Fibroblast of villous mesenchyme (primary cell): ENCODE measurements around the gene PHLDB2. TPM values are rescaled to one million over a fixed set of nuclear protein-coding genes. Genes with fewer than 3 reads are reported as not detected.

ENCODE experiments used
- DNase-seq: peaks from one replicate; pipeline ENCODE4 v3.0.0-alpha.2; 2010; ENCODE audit warnings: low read depth
- H3K4me3 ChIP-seq: 2 replicates; pipeline ENCODE4 v1.5.1; 2011; ENCODE audit warnings: low read depth, mild to moderate bottlenecking, low read length
- CTCF ChIP-seq: IDR thresholded peaks from 2 replicates; pipeline ENCODE4 v1.5.1; 2012; ENCODE audit warnings: low read depth, mild to moderate bottlenecking, low read length; ENCODE audit not compliant: insufficient read depth
- total RNA-seq: library from RNA; depleted of rRNA; stranded (reverse); fragments of >200 nt; gene quantifications from 2 replicates; pipeline ENCODE4 v1.2.3, GENCODE V29; 2012

PHLDB2 gene
- total RNA-seq, 1 donor, result 111 TPM

DNA sequence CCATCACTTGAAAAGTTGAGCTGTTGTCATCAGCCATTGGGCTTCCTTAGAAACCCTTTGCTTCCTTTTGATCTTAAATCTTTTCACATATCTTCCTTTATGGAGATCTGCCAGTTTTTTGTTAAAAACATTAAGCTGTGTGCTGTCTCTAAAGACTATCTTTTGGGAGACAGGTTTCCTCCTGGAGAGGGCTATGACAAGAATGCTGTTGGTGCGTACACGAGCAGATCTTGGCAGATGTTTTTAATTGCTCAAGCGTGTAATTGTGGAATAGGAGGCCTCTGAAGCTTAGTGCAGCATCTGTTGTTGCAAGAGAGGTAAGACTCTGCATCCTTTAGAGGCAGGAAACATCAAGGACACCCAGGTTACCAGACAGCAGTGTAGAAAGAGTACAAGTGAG is 56.8 kb downstream of the PHLDB2 start:
- no peak overlapping the region for H3K4me3 ChIP-seq
- TF ChIP-seq CTCF, result no peak
- DNase-seq, result no peak

- no peak for TF ChIP-seq CTCF
- DNase-seq, result no peak
- no peak overlapping the region for H3K4me3 ChIP-seq
Observed at GRCh38 chr3:111917300-111917699, 58.2 kb downstream of the PHLDB2 start.

GRCh38 chr3:111919370-111920065 is 60.5 kb downstream of the PHLDB2 start:
- no peak for TF ChIP-seq CTCF
- DNase-seq, result no peak
- H3K4me3 ChIP-seq, result no peak overlapping the region

DNA sequence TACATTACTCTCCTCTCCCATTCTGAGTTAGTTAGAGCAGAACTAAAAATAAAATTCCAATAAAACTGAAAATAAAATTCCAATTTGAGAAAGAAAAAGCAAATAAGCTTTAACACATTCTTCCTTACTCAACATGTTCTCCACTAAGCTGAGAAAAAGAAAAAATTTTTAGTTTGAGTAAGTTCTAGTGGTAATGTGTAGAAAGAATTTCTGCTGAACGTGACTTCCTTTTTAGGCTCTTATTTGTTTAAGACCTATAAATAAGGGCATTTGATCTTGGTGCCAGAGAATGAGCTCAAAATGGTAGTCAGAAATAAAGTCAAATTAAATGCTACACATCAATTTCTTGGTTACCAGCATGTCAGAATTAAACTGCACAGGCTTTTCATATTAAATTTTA is 62.1 kb downstream of the PHLDB2 start:
- TF ChIP-seq CTCF, result no peak
- no peak for DNase-seq
- no peak overlapping the region for H3K4me3 ChIP-seq

GRCh38 chr3:111923095-111923771 is 64.2 kb downstream of the PHLDB2 start:
- no peak for TF ChIP-seq CTCF
- DNase-seq, result no peak
- H3K4me3 ChIP-seq, result no peak overlapping the region

DNA sequence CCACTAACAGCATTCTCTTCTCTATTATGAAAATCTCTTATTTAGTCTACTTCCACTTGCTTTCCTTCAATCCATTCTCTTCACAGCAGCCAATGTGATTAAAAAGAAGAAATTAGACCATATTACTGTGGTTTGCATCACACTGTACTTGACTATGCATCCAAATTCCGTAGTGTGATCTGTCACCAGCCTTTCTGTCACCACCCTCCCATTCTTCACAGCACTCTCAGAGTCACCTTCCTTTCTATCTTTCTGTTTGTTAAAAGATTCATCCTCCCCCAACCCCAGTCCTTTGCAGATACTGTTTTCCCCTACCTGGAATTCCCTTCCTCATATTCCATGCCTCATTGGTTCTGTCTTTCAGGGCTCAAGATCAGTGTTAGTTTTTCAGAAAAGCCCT is 64.7 kb downstream of the PHLDB2 start:
- no peak for DNase-seq
- H3K4me3 ChIP-seq, result no peak overlapping the region
- TF ChIP-seq CTCF, result no peak
